HepG2 (cell line): ENCODE results near the gene ANO6. TPM values are rescaled to one million over a fixed set of nuclear protein-coding genes. Genes with fewer than 3 reads are reported as not detected.
A peak's percentile ranks its signal among the peaks of the same experiment; 100 is the strongest.

Experiments used
- ATAD3A ChIP-seq: sonication (generic); formaldehyde crosslinking; IDR thresholded peaks from 2 replicates; pipeline ENCODE4 v1.4.0; 2020; ENCODE audit warnings: missing genetic modification reagents
- DMAP1 ChIP-seq: IDR thresholded peaks from 2 replicates; pipeline ENCODE4 v1.6.1; 2016
- ELK4 ChIP-seq: sonication (generic); formaldehyde crosslinking; IDR thresholded peaks from 2 replicates; pipeline ENCODE4 v1.9.0; 2021; ENCODE audit warnings: missing genetic modification reagents, borderline replicate concordance
- GABPB1 ChIP-seq: IDR thresholded peaks from 2 replicates; pipeline ENCODE4 v1.6.1; 2016; ENCODE audit warnings: mild to moderate bottlenecking, missing genetic modification reagents, moderate library complexity, missing compliant biosample characterization
- HHEX ChIP-seq: IDR thresholded peaks from 2 replicates; pipeline ENCODE4 v1.6.1; 2016; ENCODE audit warnings: control low read depth
- IRX3 ChIP-seq: sonication (generic); formaldehyde crosslinking; IDR thresholded peaks from 2 replicates; pipeline ENCODE4 v1.8.1; 2023; ENCODE audit warnings: mild to moderate bottlenecking, low read depth, missing genetic modification reagents, borderline replicate concordance
- KDM2A ChIP-seq: sonication (generic); formaldehyde crosslinking; IDR thresholded peaks from 2 replicates; pipeline ENCODE4 v1.4.0; 2020; ENCODE audit warnings: low read depth, missing genetic modification reagents, borderline replicate concordance
- KMT2B ChIP-seq: IDR thresholded peaks from 2 replicates; pipeline ENCODE4 v1.6.1; 2016; ENCODE audit warnings: missing genetic modification reagents, missing compliant biosample characterization
- LCORL ChIP-seq, 2 experiments: fragments of 450-650 bp in 1 of 2; sonication (generic) in 1 of 2; formaldehyde crosslinking in 1 of 2; IDR thresholded peaks; 2 replicates each; pipeline versions ENCODE4 v1.5.0 to v1.6.1; 2017 to 2020; ENCODE audit warnings: antibody characterized with exemption in 1 of 2, missing genetic modification reagents in 1 of 2
- MTERF4 ChIP-seq: sonication (generic); formaldehyde crosslinking; IDR thresholded peaks from 2 replicates; pipeline ENCODE4 v1.8.0; 2023; ENCODE audit warnings: mild to moderate bottlenecking, missing genetic modification reagents
- NCOA2 ChIP-seq: sonication (generic); formaldehyde crosslinking; IDR thresholded peaks from 2 replicates; pipeline ENCODE4 v1.8.0; 2022; ENCODE audit warnings: inconsistent platforms
- NCOA5 ChIP-seq: sonication (generic); formaldehyde crosslinking; IDR thresholded peaks from 2 replicates; pipeline ENCODE4 v1.4.0; 2020; ENCODE audit warnings: missing genetic modification reagents
- NFIC ChIP-seq: IDR thresholded peaks from 2 replicates; pipeline ENCODE4 v1.6.1; 2012; ENCODE audit warnings: mild to moderate bottlenecking, low read length, inconsistent platforms
- SNAPC2 ChIP-seq: sonication (generic); formaldehyde crosslinking; IDR thresholded peaks from 2 replicates; pipeline ENCODE4 v1.8.1; 2022; ENCODE audit warnings: mild to moderate bottlenecking, missing genetic modification reagents
- ZBTB1 ChIP-seq: sonication (generic); formaldehyde crosslinking; IDR thresholded peaks from 2 replicates; pipeline ENCODE4 v1.4.0; 2020; ENCODE audit warnings: missing genetic modification reagents, borderline replicate concordance
- ZNF274 ChIP-seq: sonication (generic); formaldehyde crosslinking; IDR thresholded peaks from 2 replicates; pipeline ENCODE4 v1.5.1; 2020; ENCODE audit warnings: mild to moderate bottlenecking, missing genetic modification reagents
- ZNF441 ChIP-seq: sonication (generic); formaldehyde crosslinking; IDR thresholded peaks from 2 replicates; pipeline ENCODE4 v1.7.0; 2021; ENCODE audit warnings: missing genetic modification reagents, borderline replicate concordance
- ZNF446 ChIP-seq: sonication (generic); formaldehyde crosslinking; IDR thresholded peaks from 2 replicates; pipeline ENCODE4 v1.5.0; 2020; ENCODE audit warnings: mild to moderate bottlenecking, missing genetic modification reagents
- ZNF709 ChIP-seq: sonication (generic); formaldehyde crosslinking; IDR thresholded peaks from 2 replicates; pipeline ENCODE4 v1.5.0; 2020; ENCODE audit warnings: mild to moderate bottlenecking, missing genetic modification reagents
- ZNF83 ChIP-seq: sonication (generic); formaldehyde crosslinking; IDR thresholded peaks from 2 replicates; pipeline ENCODE4 v1.4.0; 2020; ENCODE audit warnings: missing genetic modification reagents, mild to moderate bottlenecking, borderline replicate concordance
- ZZZ3 ChIP-seq: sonication (generic); formaldehyde crosslinking; IDR thresholded peaks from 2 replicates; pipeline ENCODE4 v1.4.0; 2020; ENCODE audit warnings: missing genetic modification reagents, mild to moderate bottlenecking, borderline replicate concordance
- polyA plus RNA-seq, 8 experiments: library from polyadenylated mRNA; depleted of rRNA in 3 of 8; stranded (reverse) in 7 of 8; unstranded in 1 of 8; fragments of >200 nt; fragmentation: Illumina TruSeq in 4 of 8; extraction: Trizol in 4 of 8; gene quantifications; 2 replicates each; pipeline versions ENCODE4 v1.2.1 to v1.2.3, GENCODE V29; 2011 to 2016; ENCODE audit warnings: low read depth in 4 of 8, missing spikeins in 1 of 8, mixed read lengths in 1 of 8; ENCODE audit not compliant: insufficient read depth in 1 of 8
- total RNA-seq, 5 experiments: library from RNA; depleted of rRNA; stranded (reverse); fragments of >200 nt; fragmentation: Illumina TruSeq; extraction: Trizol; gene quantifications; 2 replicates each; pipeline ENCODE4 v1.2.3, GENCODE V29; 2016; ENCODE audit warnings: low read depth in 1 of 5
- TF ChIP-seq, protein P1 (sequence below): sonication (generic); formaldehyde crosslinking; IDR thresholded peaks from 2 replicates; pipeline ENCODE4 v1.8.1; 2022; ENCODE audit warnings: low read depth, mild to moderate bottlenecking, missing genetic modification reagents
- TF ChIP-seq, protein P2 (sequence below): sonication (generic); formaldehyde crosslinking; IDR thresholded peaks from 2 replicates; pipeline ENCODE4 v1.5.0; 2020; ENCODE audit warnings: mild to moderate bottlenecking, missing genetic modification reagents

The ANO6 gene
- total and polyA plus RNA-seq, 2 of the 13 experiments (the other 11 are each of a cell fraction or from before 2014, with no cell fraction given) = 37.8 to 57.1 TPM

- TF ChIP-seq ZNF441 (CRISPR knock-in tag) = no peak; the same call in 1 of the 2 replicates
- TF ChIP-seq DMAP1 = no peak
- TF ChIP-seq NFIC = no peak
- TF ChIP-seq ZNF83 (CRISPR knock-in tag) = no peak; the same call in 1 of the 2 replicates
- no peak for TF ChIP-seq ATAD3A (CRISPR knock-in tag)
- peak; percentile 47; the same call in 1 of the 2 replicates for TF ChIP-seq MTERF4
- peak; percentile 51; the same call in 1 of the 2 replicates for TF ChIP-seq ZNF446 (CRISPR knock-in tag)
- TF ChIP-seq, protein P1, sequence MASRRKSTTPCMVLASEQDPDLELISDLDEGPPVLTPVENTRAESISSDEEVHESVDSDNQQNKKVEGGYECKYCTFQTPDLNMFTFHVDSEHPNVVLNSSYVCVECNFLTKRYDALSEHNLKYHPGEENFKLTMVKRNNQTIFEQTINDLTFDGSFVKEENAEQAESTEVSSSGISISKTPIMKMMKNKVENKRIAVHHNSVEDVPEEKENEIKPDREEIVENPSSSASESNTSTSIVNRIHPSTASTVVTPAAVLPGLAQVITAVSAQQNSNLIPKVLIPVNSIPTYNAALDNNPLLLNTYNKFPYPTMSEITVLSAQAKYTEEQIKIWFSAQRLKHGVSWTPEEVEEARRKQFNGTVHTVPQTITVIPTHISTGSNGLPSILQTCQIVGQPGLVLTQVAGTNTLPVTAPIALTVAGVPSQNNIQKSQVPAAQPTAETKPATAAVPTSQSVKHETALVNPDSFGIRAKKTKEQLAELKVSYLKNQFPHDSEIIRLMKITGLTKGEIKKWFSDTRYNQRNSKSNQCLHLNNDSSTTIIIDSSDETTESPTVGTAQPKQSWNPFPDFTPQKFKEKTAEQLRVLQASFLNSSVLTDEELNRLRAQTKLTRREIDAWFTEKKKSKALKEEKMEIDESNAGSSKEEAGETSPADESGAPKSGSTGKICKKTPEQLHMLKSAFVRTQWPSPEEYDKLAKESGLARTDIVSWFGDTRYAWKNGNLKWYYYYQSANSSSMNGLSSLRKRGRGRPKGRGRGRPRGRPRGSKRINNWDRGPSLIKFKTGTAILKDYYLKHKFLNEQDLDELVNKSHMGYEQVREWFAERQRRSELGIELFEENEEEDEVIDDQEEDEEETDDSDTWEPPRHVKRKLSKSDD = no peak
- TF ChIP-seq LCORL (IDR thresholded peaks at IDR 0.05) = no peak
- peak; percentile 27; the same call in 1 of the 2 replicates for TF ChIP-seq LCORL (CRISPR knock-in tag; IDR thresholded peaks at IDR 0.05)
- no peak for TF ChIP-seq ELK4 (CRISPR knock-in tag)
- TF ChIP-seq KMT2B (CRISPR knock-in tag) = no peak; the same call in 1 of the 2 replicates
- TF ChIP-seq, protein P2, sequence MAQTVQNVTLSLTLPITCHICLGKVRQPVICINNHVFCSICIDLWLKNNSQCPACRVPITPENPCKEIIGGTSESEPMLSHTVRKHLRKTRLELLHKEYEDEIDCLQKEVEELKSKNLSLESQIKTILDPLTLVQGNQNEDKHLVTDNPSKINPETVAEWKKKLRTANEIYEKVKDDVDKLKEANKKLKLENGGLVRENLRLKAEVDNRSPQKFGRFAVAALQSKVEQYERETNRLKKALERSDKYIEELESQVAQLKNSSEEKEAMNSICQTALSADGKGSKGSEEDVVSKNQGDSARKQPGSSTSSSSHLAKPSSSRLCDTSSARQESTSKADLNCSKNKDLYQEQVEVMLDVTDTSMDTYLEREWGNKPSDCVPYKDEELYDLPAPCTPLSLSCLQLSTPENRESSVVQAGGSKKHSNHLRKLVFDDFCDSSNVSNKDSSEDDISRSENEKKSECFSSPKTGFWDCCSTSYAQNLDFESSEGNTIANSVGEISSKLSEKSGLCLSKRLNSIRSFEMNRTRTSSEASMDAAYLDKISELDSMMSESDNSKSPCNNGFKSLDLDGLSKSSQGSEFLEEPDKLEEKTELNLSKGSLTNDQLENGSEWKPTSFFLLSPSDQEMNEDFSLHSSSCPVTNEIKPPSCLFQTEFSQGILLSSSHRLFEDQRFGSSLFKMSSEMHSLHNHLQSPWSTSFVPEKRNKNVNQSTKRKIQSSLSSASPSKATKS (CRISPR knock-in tag) = no peak
- no peak for TF ChIP-seq HHEX
- 0 out of 2 replicates have a peak, but pooled peaks have one; percentile 23 for TF ChIP-seq KDM2A (CRISPR knock-in tag)
- TF ChIP-seq SNAPC2 = no peak
- TF ChIP-seq ZNF274 = peak; percentile 13; the same call in 1 of the 2 replicates
- TF ChIP-seq NCOA2 (CRISPR knock-in tag) = no peak
- TF ChIP-seq NCOA5 (CRISPR knock-in tag) = no peak
- no peak for TF ChIP-seq ZZZ3 (CRISPR knock-in tag)
- no peak for TF ChIP-seq ZBTB1 (CRISPR knock-in tag)
- 0 out of 2 replicates have a peak, but pooled peaks have one; percentile 26 for TF ChIP-seq ZNF709 (CRISPR knock-in tag)
- peak; percentile 0; the same call in 1 of the 2 replicates for TF ChIP-seq IRX3 (CRISPR knock-in tag)
- peak; percentile 65; the same call in 1 of the 2 replicates for TF ChIP-seq GABPB1
Measured at GRCh38 chr12:45216230-45216982, 511 bp downstream of the ANO6 start (continued).
